Transverse colon (tissue), 4 donors: ENCODE measurements around the gene PRCC. TPM values are rescaled to one million over a fixed set of nuclear protein-coding genes. Genes with fewer than 3 reads are reported as not detected.
A peak's percentile ranks its signal among the peaks of the same experiment; 100 is the strongest.

Source experiments
- DNase-seq: peaks from one replicate; pipeline ENCODE4 v3.0.0-alpha.2; 2019
- H3K27ac ChIP-seq, 4 donors: fragments of 200-600 bp; sonication (generic); 2 replicates each; pipeline ENCODE4 v1.5.1; 2016 to 2018; ENCODE audit warnings: inconsistent platforms in 4 of 4
- H3K27me3 ChIP-seq: fragments of 200-600 bp; sonication (generic); 2 replicates; pipeline ENCODE4 v1.5.1; 2017; ENCODE audit warnings: inconsistent platforms
- H3K36me3 ChIP-seq, 4 donors: fragments of 200-600 bp; sonication (generic); 2 replicates each; pipeline ENCODE4 v1.5.1; 2017 to 2019; ENCODE audit warnings: inconsistent platforms in 4 of 4
- H3K4me1 ChIP-seq, 4 donors: fragments of 200-600 bp; sonication (generic); 2 replicates each; pipeline ENCODE4 v1.5.1; 2017 to 2020; ENCODE audit warnings: inconsistent platforms in 4 of 4
- H3K4me3 ChIP-seq, 4 donors: fragments of 200-600 bp; sonication (generic); 1 replicate in 1 of 4; 2 replicates in 3 of 4; pipeline versions ENCODE4 v1.5.1 to v1.6.1; 2017 to 2019; ENCODE audit warnings: inconsistent platforms in 4 of 4
- H3K9me3 ChIP-seq, 2 donors: fragments of 200-600 bp; sonication (generic); 2 replicates each; pipeline ENCODE4 v1.5.1; 2017 to 2019; ENCODE audit warnings: inconsistent platforms in 2 of 2
- CTCF ChIP-seq, 5 experiments: fragments of 200-600 bp in 3 of 5; fragments of 450-650 bp in 2 of 5; sonication (generic) in 3 of 5; IDR thresholded peaks; 1 replicate in 2 of 5; 2 replicates in 3 of 5; pipeline ENCODE4 v1.5.1; 2016 to 2017; ENCODE audit warnings: antibody characterized with exemption in 5 of 5, inconsistent platforms in 3 of 5, mild to moderate bottlenecking in 2 of 5, moderate library complexity in 1 of 5
- EP300 ChIP-seq: sonication (generic); formaldehyde crosslinking; IDR thresholded peaks from one replicate; pipeline ENCODE4 v1.6.1; 2017; ENCODE audit warnings: antibody characterized with exemption, low read depth
- POLR2A ChIP-seq: fragments of 450-650 bp; IDR thresholded peaks from one replicate; pipeline ENCODE4 v1.6.1; 2016; ENCODE audit warnings: antibody characterized with exemption, mild to moderate bottlenecking, moderate library complexity
- POLR2AphosphoS5 ChIP-seq, 3 donors: sonication (generic); formaldehyde crosslinking; IDR thresholded peaks; one replicate each; pipeline ENCODE4 v1.6.1; 2016; ENCODE audit warnings: antibody characterized with exemption in 3 of 3
- WGBS, 2 donors: methylation state at CpG; one replicate each; pipeline ENCODE4 v1.1.5; 2018; ENCODE audit warnings: low coverage in 1 of 2; 5-methylcytosine and 5-hydroxymethylcytosine counted together
- in situ Hi-C, 4 donors: fragments of 200-750 bp; cut with MboI; loops; one replicate each; pipeline versions ENCODE4 v1.15.0 to v1.15.1; 2017; ENCODE audit warnings: low sequenced_read_pairs in 3 of 4, low pct_ligation_motif_present in 1 of 4, low pct_unique_long_range_greater_than_20kb in 1 of 4
- intact Hi-C: fragments of 100-400 bp; cut with DNase I; formaldehyde crosslinking; loops from one replicate; pipeline ENCODE4 v1.15.1; 2023; ENCODE audit warnings: low total_unique reads
- total RNA-seq, 4 donors: library from RNA; depleted of rRNA; stranded (reverse); fragments of >200 nt; gene quantifications; one replicate each; pipeline ENCODE4 v1.1.0, GENCODE V29; 2016

Gene PRCC, protein sequence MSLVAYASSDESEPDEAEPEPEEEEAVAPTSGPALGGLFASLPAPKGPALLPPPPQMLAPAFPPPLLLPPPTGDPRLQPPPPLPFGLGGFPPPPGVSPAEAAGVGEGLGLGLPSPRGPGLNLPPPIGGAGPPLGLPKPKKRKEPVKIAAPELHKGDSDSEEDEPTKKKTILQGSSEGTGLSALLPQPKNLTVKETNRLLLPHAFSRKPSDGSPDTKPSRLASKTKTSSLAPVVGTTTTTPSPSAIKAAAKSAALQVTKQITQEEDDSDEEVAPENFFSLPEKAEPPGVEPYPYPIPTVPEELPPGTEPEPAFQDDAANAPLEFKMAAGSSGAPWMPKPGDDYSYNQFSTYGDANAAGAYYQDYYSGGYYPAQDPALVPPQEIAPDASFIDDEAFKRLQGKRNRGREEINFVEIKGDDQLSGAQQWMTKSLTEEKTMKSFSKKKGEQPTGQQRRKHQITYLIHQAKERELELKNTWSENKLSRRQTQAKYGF
- 10 to 100 TPM; 15.1 to 69.9 (median 39.4) TPM for total RNA-seq

GRCh38 chr1:156767101-156767878 is at the start of gene PRCC:
Gene PRCC, plus strand, starts transcription at chr1:156767535. Its CDS starts 237 bp downstream, at chr1:156767772.
- Histone ChIP-seq H3K27ac (peak within 1 kb of the TSS; percentile 89 to 98 (median 96)), H3K27me3 (no peaks in the 10 kb centered on the region), H3K4me3 (peak within 1 kb of the TSS; percentile 70 to 96 (median 94)), H3K9me3 (no peaks in the 10 kb centered on the region), H3K36me3 (peaks cover 0 to 5% (median 1%) of the 10 kb centered on the region in 4 donors), H3K4me1 (peaks cover 12 to 50% (median 36%) of the 10 kb centered on the region in 4 donors)
- in situ Hi-C loops (no loop called here), intact Hi-C loops (no loop called here)
- 0% methylated on average over 7 to 40 of the region's 50 CpGs for WGBS, 2 donors
- no peak for TF ChIP-seq CTCF (IDR thresholded peaks at IDR 0.05)
- peak; percentile 48 to 80 (median 67) for TF ChIP-seq POLR2AphosphoS5 (IDR thresholded peaks at IDR 0.05)
- no peak for TF ChIP-seq EP300
- peak; percentile 4 for TF ChIP-seq POLR2A
- DNase-seq = peak; percentile 98

DNA sequence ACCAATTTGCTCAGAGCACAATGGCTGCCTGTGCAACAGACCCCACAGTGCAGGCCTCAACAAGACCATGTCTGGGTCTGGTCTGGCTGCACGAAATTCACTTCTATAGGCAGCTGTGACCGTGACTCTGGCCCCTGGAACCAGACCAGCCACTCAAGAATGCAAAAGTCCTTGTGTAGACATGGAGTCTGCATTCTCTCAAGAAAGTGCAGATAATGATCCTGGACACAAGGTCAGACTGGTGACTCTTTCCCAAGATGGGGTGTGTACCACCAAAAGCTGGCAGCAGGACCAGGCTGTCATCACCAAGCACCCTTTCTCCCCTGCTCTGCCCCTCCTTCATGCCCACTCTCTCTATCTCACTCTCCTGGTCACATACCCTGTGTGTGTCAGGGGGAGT is 46.2 kb upstream of the PRCC start:
- WGBS, 2 donors = 81% methylated on average over 2 of the region's 2 CpGs; no CpG with 5 or more reads in 1 of the 2 donors
- TF ChIP-seq POLR2AphosphoS5 (IDR thresholded peaks at IDR 0.05) = no peak
- TF ChIP-seq CTCF (IDR thresholded peaks at IDR 0.05) = no peak
- TF ChIP-seq EP300 = no peak
- TF ChIP-seq POLR2A = no peak
- in situ Hi-C loops (loop anchor here in 1 of 4 donors (5.0 kb wide), 1 partner anchor 34 kb away; no protein-coding TSS in a partner anchor), intact Hi-C loops (no loop called here)
- Histone ChIP-seq H3K4me3 (no peak overlapping the region), H3K9me3 (no peaks in the 10 kb centered on the region), H3K36me3 (peaks cover 0 to 33% (median 10%) of the 10 kb centered on the region in 4 donors), H3K4me1 (peaks cover 11 to 19% (median 18%) of the 10 kb centered on the region in 4 donors), H3K27ac (no peak overlapping the region), H3K27me3 (no peaks in the 10 kb centered on the region)
- no peak for DNase-seq

- H3K4me1 ChIP-seq = peaks cover 15 to 23% (median 22%) of the 10 kb centered on the region in 4 donors
- 69% methylated on average over 4 of the region's 4 CpGs; no CpG with 5 or more reads in 1 of the 2 donors for WGBS, 2 donors
- no peak for DNase-seq
- peaks cover 0 to 33% (median 10%) of the 10 kb centered on the region in 4 donors for H3K36me3 ChIP-seq
- in situ Hi-C loops = loop anchor here in 1 of 4 donors (5.0 kb wide), 1 partner anchor 34 kb away; no protein-coding TSS in a partner anchor
- no peak overlapping the region for H3K4me3 ChIP-seq
- H3K27me3 ChIP-seq = no peaks in the 10 kb centered on the region
- TF ChIP-seq EP300 (no peak), POLR2AphosphoS5 (IDR thresholded peaks at IDR 0.05) (no peak), CTCF (IDR thresholded peaks at IDR 0.05) (no peak), POLR2A (no peak)
- H3K27ac ChIP-seq = no peak overlapping the region
- intact Hi-C loops = no loop called here
- no peaks in the 10 kb centered on the region for H3K9me3 ChIP-seq
Measured at GRCh38 chr1:156721535-156721934, 45.8 kb upstream of the PRCC start.
